ENCODE results near the gene ABHD15.

DNA sequence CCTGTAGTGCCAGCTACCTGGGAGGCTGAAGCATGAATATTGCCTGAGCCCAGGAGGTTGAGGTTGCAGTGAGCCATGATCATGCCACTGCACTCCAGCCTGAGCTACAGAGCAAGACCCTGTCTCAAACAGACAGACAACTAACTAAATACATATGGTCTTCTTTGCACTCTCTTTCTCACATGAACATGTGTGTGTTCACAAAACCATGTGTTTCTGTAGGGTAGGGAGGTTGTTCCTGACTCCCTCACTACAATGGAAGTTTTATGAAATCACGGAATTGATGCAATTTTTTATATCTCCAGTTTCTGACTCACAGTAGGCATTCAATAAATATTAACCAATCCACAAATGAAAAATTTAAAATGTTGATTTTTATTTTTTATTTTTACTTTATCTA lies 48.5 kb downstream of the ABHD15 start:
- TF ChIP-seq, protein P1, sequence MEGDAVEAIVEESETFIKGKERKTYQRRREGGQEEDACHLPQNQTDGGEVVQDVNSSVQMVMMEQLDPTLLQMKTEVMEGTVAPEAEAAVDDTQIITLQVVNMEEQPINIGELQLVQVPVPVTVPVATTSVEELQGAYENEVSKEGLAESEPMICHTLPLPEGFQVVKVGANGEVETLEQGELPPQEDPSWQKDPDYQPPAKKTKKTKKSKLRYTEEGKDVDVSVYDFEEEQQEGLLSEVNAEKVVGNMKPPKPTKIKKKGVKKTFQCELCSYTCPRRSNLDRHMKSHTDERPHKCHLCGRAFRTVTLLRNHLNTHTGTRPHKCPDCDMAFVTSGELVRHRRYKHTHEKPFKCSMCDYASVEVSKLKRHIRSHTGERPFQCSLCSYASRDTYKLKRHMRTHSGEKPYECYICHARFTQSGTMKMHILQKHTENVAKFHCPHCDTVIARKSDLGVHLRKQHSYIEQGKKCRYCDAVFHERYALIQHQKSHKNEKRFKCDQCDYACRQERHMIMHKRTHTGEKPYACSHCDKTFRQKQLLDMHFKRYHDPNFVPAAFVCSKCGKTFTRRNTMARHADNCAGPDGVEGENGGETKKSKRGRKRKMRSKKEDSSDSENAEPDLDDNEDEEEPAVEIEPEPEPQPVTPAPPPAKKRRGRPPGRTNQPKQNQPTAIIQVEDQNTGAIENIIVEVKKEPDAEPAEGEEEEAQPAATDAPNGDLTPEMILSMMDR (IDR thresholded peaks at IDR 0.05): no peak
- no peak for TF ChIP-seq POLR2A (IDR thresholded peaks at IDR 0.05)
